NCI-H2227 (cell line): ENCODE measurements around the gene KRTAP19-1.

Experiments
- DNase-seq: peaks from one replicate; lab custom pipeline; 2025; ENCODE audit not compliant: unreplicated experiment; lab: John Stamatoyannopoulos, UW

Gene KRTAP19-1

DNA sequence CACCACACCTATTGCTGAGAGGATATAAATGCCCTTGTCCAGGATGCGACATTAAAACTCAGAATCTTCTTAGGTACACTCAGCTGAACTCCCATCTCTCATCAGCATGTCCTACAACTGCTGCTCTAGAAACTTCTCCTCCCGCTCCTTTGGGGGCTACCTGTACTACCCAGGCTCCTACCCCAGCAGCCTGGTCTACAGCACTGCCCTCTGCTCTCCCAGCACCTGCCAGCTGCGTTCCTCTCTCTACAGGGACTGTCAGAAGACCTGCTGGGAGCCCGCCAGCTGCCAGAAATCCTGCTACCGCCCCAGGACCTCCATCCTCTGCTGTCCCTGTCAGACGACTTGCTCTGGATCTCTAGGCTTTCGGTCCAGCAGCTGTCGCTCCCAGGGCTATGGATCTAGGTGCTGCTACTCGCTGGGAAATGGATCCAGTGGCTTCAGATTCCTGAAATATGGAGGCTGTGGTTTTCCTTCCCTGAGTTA lies 50.0 kb downstream of the KRTAP19-1 start, which contains the start of gene KRTAP13-4:
KRTAP13-4 (plus strand) TSS at position 51 of the 486 bp plus-strand sequence; CDS start at position 107, 56 bp downstream.
- no peak for DNase-seq
